ENCODE measurements around the gene CCZ1B. TPM values are rescaled to one million over a fixed set of nuclear protein-coding genes. Genes with fewer than 3 reads are reported as not detected.
"Not testable (repeated sequence)": the region's sequence is repeated elsewhere in the genome, so short reads cannot be mapped to it uniquely, and the experiment has no call there.

The CCZ1B gene
- total RNA-seq, 2 donors from 2014 or later, result 66.8 to 108 TPM

GRCh38 chr7:6845971-6846449 lies 19.9 kb upstream of the CCZ1B start:
- peaks cover 9 to 16% of the 10 kb centered on the region in 2 donors for H3K27me3 Mint-ChIP-seq
- DNase-seq (ENCODE audit: low spot score); H3K4me3 Mint-ChIP-seq; H3K4me1 Mint-ChIP-seq (ENCODE audit: low read depth in 2 of 2); H3K27ac Mint-ChIP-seq; H3K36me3 Mint-ChIP-seq; H3K9me3 Mint-ChIP-seq; ATAC-seq: not testable (repeated sequence)

- not testable (repeated sequence) for H3K9me3 Mint-ChIP-seq; ATAC-seq; H3K4me1 Mint-ChIP-seq (ENCODE audit: low read depth in 2 of 2); H3K27ac Mint-ChIP-seq; H3K4me3 Mint-ChIP-seq; DNase-seq (ENCODE audit: low spot score); H3K36me3 Mint-ChIP-seq
- H3K27me3 Mint-ChIP-seq, result peaks cover 12 to 16% of the 10 kb centered on the region in 2 donors
Measured at GRCh38 chr7:6843654-6844053, 17.6 kb upstream of the CCZ1B start.

GRCh38 chr7:6843092-6843491 lies 17.0 kb upstream of the CCZ1B start:
- ATAC-seq; H3K27ac Mint-ChIP-seq; DNase-seq (ENCODE audit: low spot score); H3K9me3 Mint-ChIP-seq; H3K4me1 Mint-ChIP-seq (ENCODE audit: low read depth in 2 of 2); H3K36me3 Mint-ChIP-seq; H3K4me3 Mint-ChIP-seq: not testable (repeated sequence)
- peaks cover 12 to 16% of the 10 kb centered on the region in 2 donors for H3K27me3 Mint-ChIP-seq

- not testable (repeated sequence) for H3K36me3 Mint-ChIP-seq; H3K9me3 Mint-ChIP-seq; H3K4me1 Mint-ChIP-seq (ENCODE audit: low read depth in 2 of 2); DNase-seq (ENCODE audit: low spot score); H3K4me3 Mint-ChIP-seq; ATAC-seq; H3K27ac Mint-ChIP-seq
- H3K27me3 Mint-ChIP-seq, result peaks cover 8 to 17% of the 10 kb centered on the region in 2 donors
Measured at GRCh38 chr7:6842278-6842921, 16.3 kb upstream of the CCZ1B start.

- not testable (repeated sequence) for DNase-seq (ENCODE audit: low spot score); H3K27ac Mint-ChIP-seq; H3K36me3 Mint-ChIP-seq; H3K4me1 Mint-ChIP-seq (ENCODE audit: low read depth in 2 of 2); ATAC-seq; H3K9me3 Mint-ChIP-seq; H3K4me3 Mint-ChIP-seq
- peaks cover 15 to 22% of the 10 kb centered on the region in 2 donors for H3K27me3 Mint-ChIP-seq
Measured at GRCh38 chr7:6837081-6837480, 11.0 kb upstream of the CCZ1B start.

- peaks cover 15 to 22% of the 10 kb centered on the region in 2 donors for H3K27me3 Mint-ChIP-seq
- ATAC-seq; H3K4me1 Mint-ChIP-seq (ENCODE audit: low read depth in 2 of 2); H3K9me3 Mint-ChIP-seq; H3K4me3 Mint-ChIP-seq; DNase-seq (ENCODE audit: low spot score); H3K27ac Mint-ChIP-seq; H3K36me3 Mint-ChIP-seq: not testable (repeated sequence)
Measured at GRCh38 chr7:6835521-6835920, 9.4 kb upstream of the CCZ1B start.

GRCh38 chr7:6833636-6834035 lies 7.6 kb upstream of the CCZ1B start:
- no peak for DNase-seq (ENCODE audit: low spot score)
- no peak overlapping the region for H3K27ac Mint-ChIP-seq
- H3K27me3 Mint-ChIP-seq, result peaks cover 15 to 22% of the 10 kb centered on the region in 2 donors
- H3K36me3 Mint-ChIP-seq, result no peaks in the 10 kb centered on the region
- ATAC-seq, result no peak
- H3K9me3 Mint-ChIP-seq, result no peaks in the 10 kb centered on the region
- no peaks in the 10 kb centered on the region for H3K4me1 Mint-ChIP-seq (ENCODE audit: low read depth in 2 of 2)
- no peak overlapping the region for H3K4me3 Mint-ChIP-seq

- Mint-ChIP-seq H3K9me3 (no peaks in the 10 kb centered on the region), H3K4me1 (ENCODE audit: low read depth in 2 of 2) (no peaks in the 10 kb centered on the region), H3K4me3 (no peak overlapping the region), H3K27ac (no peak overlapping the region), H3K27me3 (peaks cover 15 to 16% of the 10 kb centered on the region in 2 donors), H3K36me3 (no peaks in the 10 kb centered on the region)
- no peak for ATAC-seq
- DNase-seq (ENCODE audit: low spot score), result no peak
Measured at GRCh38 chr7:6831018-6831725, 5.1 kb upstream of the CCZ1B start.

GRCh38 chr7:6830026-6830425 lies 4.0 kb upstream of the CCZ1B start:
- not testable (repeated sequence) for DNase-seq (ENCODE audit: low spot score); H3K36me3 Mint-ChIP-seq; H3K27ac Mint-ChIP-seq; H3K4me3 Mint-ChIP-seq; H3K27me3 Mint-ChIP-seq; H3K4me1 Mint-ChIP-seq (ENCODE audit: low read depth in 2 of 2); H3K9me3 Mint-ChIP-seq; ATAC-seq

GRCh38 chr7:6829616-6830015 lies 3.5 kb upstream of the CCZ1B start:
- not testable (repeated sequence) for DNase-seq (ENCODE audit: low spot score); H3K4me1 Mint-ChIP-seq (ENCODE audit: low read depth in 2 of 2); H3K27me3 Mint-ChIP-seq; H3K9me3 Mint-ChIP-seq; ATAC-seq; H3K4me3 Mint-ChIP-seq; H3K36me3 Mint-ChIP-seq; H3K27ac Mint-ChIP-seq

- not testable (repeated sequence) for ATAC-seq; H3K27ac Mint-ChIP-seq; H3K9me3 Mint-ChIP-seq; DNase-seq (ENCODE audit: low spot score); H3K4me3 Mint-ChIP-seq; H3K27me3 Mint-ChIP-seq; H3K36me3 Mint-ChIP-seq; H3K4me1 Mint-ChIP-seq (ENCODE audit: low read depth in 2 of 2)
Measured at GRCh38 chr7:6827180-6827579, 1.1 kb upstream of the CCZ1B start.

GRCh38 chr7:6825236-6826125 lies 594 bp downstream of the CCZ1B start:
- not testable (repeated sequence) for DNase-seq (ENCODE audit: low spot score); H3K9me3 Mint-ChIP-seq; H3K27me3 Mint-ChIP-seq; H3K4me1 Mint-ChIP-seq (ENCODE audit: low read depth in 2 of 2); H3K36me3 Mint-ChIP-seq
- Mint-ChIP-seq H3K27ac (peak overlapping the region; percentile 85 to 91), H3K4me3 (peak overlapping the region; percentile 87)
- ATAC-seq, result peak; percentile 72 to 84

- H3K9me3 Mint-ChIP-seq; H3K4me1 Mint-ChIP-seq (ENCODE audit: low read depth in 2 of 2); H3K27ac Mint-ChIP-seq; H3K4me3 Mint-ChIP-seq; H3K27me3 Mint-ChIP-seq; ATAC-seq; DNase-seq (ENCODE audit: low spot score): not testable (repeated sequence)
- peaks cover 14% of the 10 kb centered on the region for H3K36me3 Mint-ChIP-seq
Measured at GRCh38 chr7:6821622-6822021, 4.5 kb downstream of the CCZ1B start.

GRCh38 chr7:6815470-6815869 lies 10.6 kb downstream of the CCZ1B start:
- not testable (repeated sequence) for DNase-seq (ENCODE audit: low spot score); H3K36me3 Mint-ChIP-seq; H3K9me3 Mint-ChIP-seq; H3K4me1 Mint-ChIP-seq (ENCODE audit: low read depth in 2 of 2); H3K4me3 Mint-ChIP-seq; ATAC-seq; H3K27ac Mint-ChIP-seq; H3K27me3 Mint-ChIP-seq
